DMS53 (cell line): Measurements from ENCODE around the gene ALDH4A1.
"Not testable (repeated sequence)": the region's sequence is repeated elsewhere in the genome, so short reads cannot be mapped to it uniquely, and the experiment has no call there.

Experiments used
- DNase-seq: peaks from one replicate; lab custom pipeline; 2025; lab: John Stamatoyannopoulos, UW

Gene ALDH4A1

DNA sequence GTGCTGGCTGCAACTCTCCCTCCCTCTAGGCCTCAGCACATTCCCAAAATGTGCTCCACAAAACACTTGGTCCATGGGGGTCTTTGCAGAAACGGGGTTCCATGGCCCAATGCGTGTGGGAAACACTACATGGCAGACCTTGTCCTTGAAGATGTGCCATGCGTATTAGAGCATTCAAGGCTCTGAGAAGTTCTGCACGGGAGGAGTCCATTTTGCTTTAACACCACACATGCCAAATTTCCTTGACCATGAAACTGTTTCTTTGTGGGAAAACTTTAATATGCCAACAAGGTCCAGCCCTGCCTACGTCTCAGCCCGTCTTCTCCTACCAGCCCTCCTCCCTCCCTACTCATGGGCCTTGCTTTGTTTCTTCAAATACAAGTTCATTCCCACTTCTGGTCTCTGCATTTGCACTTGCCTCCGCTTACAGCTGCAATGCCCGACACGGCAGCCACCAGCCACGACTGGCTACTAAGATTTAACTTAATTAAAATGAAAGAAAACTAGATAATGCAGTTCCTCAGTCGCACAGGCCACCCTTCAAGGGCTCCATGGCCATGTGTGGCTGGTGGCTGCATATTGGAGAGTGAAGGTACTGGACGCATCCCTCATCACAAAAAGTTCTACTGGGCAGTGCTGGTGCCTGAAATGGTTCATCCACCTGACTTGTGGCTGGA is 23.7 kb downstream of the ALDH4A1 start:
- no peak for DNase-seq

DNA sequence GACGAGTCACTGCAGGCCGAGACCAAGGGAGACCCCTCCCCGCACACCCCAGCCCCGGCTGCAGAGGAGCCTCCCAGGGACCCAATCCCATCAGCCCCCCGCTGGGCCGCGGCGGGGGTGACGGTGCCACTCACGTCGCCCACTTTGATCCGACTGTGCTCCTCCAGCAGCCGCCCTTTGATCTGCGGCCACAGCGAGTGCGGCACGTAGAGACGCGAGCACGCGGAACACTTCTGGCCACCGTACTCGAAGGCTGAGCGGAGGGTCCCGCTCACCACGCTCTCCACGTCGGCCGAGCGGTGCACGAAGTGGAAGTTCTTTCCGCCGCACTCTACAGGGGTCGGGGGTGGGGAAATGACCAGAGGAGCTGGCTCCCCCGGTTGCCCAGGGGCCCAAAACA is 25.1 kb downstream of the ALDH4A1 start:
- DNase-seq, result no peak

- no peak for DNase-seq
Observed at GRCh38 chr1:18876210-18876609, 26.1 kb downstream of the ALDH4A1 start.

DNA sequence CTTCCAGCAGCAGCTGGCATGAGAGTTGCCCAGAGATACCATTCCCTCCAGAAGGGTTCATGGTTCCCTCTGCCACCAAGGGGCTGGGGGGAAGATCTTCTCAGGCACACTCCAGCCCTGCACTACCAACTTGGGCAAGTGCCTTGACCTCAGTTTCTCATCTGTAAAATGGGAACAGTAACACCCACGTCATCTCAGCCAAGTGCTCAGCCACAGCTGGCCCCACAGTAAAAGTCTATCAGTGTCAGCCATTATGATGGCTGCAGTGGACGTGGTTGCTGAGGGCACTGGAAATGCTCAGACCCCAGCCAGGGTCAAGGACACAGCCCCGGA is 26.6 kb downstream of the ALDH4A1 start:
- DNase-seq, result no peak

DNA sequence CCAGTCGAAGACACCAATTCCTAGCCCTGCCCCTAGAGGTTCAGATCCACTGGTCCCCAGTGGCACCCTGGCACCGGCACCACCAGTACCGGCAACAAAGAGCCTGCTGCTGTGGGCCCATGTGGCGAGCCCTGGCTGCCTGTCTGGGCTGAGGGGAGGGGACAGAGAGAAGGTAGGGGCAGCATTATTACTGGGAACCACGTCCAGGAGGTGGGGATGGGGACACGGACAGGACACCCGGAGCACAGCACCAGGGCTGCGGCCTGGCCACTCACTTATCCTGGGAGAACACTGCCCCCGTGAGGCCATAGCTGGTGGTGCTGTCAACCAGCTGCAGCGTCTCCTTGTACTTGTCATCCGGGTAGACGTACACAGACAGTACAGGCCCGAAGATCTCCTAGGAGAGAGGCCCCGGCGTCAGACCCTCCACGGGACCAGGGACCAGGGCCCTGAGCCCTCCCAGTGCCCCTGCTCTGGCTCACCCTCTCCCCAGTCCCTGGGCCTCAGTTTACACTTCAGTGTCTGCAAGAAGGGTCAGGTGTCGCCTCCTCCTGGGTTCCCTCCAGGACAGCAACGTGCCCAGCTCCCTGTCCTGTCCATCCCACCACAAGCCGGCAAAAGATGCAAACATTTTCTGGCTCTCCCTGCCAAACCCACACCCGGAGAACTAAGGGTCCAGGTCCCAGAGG is 27.1 kb downstream of the ALDH4A1 start:
- DNase-seq, result peak; percentile 90

- DNase-seq, result no peak
Observed at GRCh38 chr1:18874600-18874999, 27.8 kb downstream of the ALDH4A1 start.

GRCh38 chr1:18874036-18874435 is 28.3 kb downstream of the ALDH4A1 start:
- no peak for DNase-seq

DNA sequence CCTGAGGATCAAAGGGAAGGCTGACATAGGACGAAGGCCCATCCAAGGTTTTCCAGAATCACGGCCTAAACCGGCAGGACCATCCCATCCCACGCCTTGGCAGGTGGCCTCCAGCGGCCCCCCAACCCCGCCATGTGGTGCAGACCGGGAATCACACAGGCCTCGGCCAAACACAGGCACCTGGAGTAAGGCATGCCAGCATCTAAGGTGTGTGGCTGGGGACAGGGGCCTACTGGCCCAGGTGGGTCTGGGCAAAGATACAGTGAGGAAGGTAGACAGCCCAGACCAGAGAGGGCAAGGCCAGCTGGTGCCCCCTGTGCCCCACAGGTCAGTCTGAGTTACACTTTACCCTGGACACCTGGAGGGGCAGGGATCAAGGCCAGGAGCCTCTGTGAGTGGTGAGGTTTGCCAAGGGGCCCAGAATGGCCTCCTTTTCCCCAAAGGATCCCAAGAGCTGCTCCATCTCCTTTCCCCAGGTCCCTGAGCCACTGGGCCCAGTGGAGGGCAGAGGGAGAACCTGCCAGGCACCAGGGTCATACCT is 30.2 kb downstream of the ALDH4A1 start:
- DNase-seq, result no peak

DNA sequence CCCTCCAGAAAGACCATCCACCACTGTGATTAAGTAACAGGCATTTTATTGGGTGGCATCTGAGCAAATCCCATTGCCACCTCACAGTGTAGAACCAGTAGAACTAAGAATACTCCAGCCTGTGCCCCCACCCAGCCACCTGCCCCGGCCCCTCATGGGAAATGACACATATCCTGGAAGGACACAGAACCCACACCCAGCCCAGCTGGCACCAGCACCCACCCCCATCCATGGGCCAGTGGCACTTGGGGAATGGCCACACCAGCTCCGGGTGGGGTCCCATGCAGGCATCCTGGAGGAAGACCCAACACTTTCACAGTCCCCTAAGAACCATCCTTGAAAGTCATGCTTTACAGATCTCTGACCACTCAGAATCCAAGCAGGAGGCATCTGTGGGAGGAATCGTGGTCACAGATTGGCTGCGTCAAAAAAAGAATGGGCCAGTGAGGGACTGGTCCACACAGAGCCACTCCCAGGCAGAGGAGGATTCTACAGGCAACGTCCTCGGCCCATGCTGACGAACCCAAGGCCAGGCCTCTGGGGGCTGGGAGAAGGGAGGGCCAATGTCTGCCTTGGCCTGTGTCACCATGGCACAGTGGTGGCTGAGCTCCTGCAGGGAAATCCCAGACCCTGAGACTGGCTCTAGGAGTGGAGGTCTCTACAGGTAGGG is 30.8 kb downstream of the ALDH4A1 start:
- no peak for DNase-seq

DNA sequence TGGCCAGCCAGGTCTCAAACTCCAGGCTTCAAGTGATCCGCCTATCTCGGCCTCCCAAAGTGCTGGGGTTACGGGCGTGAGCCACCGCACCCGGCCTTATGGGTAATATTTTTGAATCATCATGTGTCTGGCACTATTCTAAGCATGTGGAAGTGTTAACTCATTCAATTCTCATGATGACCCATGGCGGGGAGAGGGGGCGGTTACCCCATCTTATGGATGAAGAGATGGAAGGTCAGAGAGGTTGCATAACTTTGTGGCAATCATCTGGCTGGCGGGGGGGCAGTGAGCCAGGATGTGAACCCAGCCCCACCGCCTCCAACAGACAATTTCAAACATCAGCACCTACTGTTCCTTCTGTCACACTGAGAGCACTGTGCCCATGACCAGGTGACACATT is 31.4 kb downstream of the ALDH4A1 start:
- no peak for DNase-seq

DNA sequence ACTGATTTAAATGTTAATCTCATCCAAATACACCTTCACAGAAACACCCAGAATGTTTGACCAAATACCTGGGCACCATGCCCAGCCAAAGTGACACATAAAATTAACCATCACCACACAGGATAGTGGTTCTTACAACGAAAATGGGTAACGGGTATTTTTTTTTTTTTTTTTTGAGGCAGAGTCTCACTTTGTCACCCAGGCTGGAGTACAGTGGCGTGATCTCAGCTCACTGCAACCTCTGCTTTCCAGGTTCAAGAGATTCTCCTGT is 31.8 kb downstream of the ALDH4A1 start:
- not testable (repeated sequence) for DNase-seq

- no peak for DNase-seq
Observed at GRCh38 chr1:18869847-18870594, 32.3 kb downstream of the ALDH4A1 start.

GRCh38 chr1:18868801-18869424 is 33.4 kb downstream of the ALDH4A1 start:
- DNase-seq, result no peak

DNA sequence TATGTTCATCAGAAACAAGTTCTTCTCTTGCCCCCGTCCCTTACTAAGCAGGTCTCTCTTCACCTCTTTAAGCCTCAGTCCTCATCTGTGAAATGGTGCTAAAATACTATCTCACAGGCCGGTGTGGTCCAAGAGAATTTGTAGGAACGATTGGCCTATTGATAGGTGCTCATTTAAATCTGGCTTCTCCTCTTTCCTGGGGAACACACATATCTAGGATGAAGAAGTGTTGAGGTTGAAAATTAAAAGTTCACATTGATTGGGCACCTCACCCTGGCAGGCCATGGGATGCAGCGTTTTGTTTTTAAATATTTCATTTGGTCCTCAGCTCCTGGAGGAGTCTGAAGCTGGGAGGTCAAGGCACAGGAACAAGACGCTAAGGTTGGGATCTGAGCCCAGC is 34.0 kb downstream of the ALDH4A1 start:
- no peak for DNase-seq

- no peak for DNase-seq
Observed at GRCh38 chr1:18866846-18867245, 35.5 kb downstream of the ALDH4A1 start.

GRCh38 chr1:18866314-18866713 is 36.0 kb downstream of the ALDH4A1 start:
- no peak for DNase-seq

- no peak for DNase-seq
Observed at GRCh38 chr1:18865176-18865575, 37.2 kb downstream of the ALDH4A1 start.

DNA sequence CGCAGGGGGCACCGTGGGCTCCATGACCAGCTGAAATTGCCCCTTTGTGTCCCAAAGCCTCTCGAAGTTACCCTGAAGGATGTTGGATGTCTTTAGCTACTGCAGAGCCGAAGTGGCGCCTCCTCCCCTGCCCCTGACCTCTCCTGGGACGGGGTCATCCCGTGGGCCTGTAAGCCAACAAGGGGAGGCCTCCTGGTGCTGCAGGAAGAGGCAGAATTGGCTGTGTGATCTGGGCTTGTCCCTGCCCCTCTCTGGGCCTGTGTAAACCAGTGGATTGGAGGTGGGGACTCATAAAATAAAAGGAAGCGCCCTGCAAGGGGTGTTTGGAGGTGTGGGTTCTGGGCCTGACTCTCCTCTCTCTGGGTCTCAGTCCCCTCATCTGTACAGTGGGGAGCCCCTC is 40.8 kb downstream of the ALDH4A1 start:
- no peak for DNase-seq

- DNase-seq, result peak; percentile 38
Observed at GRCh38 chr1:18861082-18861481, 41.3 kb downstream of the ALDH4A1 start.

- DNase-seq, result no peak
Observed at GRCh38 chr1:18859560-18859959, 42.8 kb downstream of the ALDH4A1 start, which contains the start of gene TAS1R2. TSS of gene TAS1R2 (minus strand) at chr1:18859660. CDS start at chr1:18859660, 0 bp downstream.

DNA sequence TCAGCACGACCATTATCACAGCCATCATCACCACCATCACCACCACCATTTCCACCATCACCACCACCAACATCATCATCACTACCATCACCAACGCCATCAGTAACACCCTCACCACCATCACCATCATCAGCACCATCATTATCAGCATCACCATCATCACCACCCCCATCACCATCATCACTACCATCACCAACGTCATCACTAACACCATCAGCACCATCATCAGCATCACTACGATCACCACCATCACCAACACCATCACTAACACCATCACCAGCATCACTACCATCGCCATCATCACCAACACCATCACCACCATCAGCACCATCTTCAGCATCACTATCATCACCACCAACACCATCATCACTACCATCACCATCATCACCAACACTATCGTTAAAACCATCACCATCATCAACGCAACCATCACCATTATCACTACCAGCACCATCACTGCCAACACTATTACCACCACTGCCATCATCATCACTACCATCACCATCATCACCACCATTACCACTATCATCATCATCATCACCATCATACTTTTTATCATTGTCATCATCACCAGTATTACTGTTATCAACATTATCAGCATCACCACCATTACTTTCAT is 44.2 kb downstream of the ALDH4A1 start:
- DNase-seq, result no peak

GRCh38 chr1:18856435-18856834 is 45.9 kb downstream of the ALDH4A1 start:
- no peak for DNase-seq
